Measurements from ENCODE around the gene MAG. TPM values are rescaled to one million over a fixed set of nuclear protein-coding genes. Genes with fewer than 3 reads are reported as not detected.

MAG gene, protein sequence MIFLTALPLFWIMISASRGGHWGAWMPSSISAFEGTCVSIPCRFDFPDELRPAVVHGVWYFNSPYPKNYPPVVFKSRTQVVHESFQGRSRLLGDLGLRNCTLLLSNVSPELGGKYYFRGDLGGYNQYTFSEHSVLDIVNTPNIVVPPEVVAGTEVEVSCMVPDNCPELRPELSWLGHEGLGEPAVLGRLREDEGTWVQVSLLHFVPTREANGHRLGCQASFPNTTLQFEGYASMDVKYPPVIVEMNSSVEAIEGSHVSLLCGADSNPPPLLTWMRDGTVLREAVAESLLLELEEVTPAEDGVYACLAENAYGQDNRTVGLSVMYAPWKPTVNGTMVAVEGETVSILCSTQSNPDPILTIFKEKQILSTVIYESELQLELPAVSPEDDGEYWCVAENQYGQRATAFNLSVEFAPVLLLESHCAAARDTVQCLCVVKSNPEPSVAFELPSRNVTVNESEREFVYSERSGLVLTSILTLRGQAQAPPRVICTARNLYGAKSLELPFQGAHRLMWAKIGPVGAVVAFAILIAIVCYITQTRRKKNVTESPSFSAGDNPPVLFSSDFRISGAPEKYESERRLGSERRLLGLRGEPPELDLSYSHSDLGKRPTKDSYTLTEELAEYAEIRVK
- total RNA-seq: 0.82 and 0.94 TPM in 2 replicates

DNA sequence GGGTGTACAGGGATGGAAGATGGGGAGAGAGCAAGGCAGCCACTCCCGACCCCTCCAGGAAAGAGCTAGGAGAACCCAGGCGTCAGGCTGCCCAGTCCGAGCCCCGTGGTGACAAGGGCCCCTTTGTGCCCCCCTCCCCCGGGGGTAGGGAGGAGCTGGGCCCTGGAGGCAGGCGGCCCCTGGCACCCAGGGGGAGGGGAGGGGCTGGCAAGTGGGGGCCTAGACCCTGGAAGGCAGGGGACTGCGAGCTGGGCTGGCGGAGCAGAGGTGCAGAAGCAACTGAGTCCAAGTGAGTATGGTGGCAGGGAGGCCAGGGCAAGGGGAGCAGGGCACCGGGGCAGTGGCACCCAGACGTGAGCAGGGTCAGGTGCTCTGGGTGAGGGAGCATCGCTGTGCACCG lies at the start of gene MAG:
Gene MAG, plus strand, starts transcription at position 246 of the 400 bp plus-strand sequence. CDS start 3,248 bp downstream, outside the sequence.

DNA sequence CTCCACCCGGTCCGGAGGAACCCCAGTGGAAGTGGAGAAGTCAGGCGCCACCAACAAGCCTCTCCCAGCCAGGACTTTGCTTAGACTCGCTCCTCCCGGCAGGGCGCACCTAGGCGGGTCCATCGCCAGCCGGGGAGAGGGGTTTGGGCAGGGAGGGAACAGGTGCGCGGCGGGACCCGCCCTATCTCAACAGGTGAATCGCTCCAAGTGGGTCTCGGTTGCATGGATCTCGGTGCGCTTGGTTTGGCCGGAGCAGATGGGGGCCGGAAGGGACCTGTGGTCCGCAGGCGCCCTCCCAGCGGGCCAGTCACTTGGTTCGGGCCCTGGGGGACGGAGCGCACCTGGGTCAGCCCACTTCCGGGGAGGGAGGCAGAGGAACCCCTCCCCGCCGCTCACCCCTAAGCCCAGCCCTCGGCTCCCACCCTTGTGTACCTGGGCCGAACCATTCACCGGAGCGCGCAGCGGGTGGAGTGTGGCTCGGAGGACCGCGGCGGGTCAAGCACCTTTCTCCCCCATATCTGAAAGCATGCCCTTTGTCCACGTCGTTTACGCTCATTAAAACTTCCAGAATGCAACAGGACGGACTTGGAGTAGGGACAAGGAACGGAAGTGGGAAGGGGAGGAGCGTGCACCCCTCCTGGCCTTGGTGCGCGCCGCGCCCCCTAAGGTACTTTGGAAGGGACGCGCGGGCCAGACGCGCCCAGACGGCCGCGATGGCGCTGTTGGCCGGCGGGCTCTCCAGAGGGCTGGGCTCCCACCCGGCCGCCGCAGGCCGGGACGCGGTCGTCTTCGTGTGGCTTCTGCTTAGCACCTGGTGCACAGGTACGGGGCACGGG lies 43.4 kb upstream of the MAG start, which contains the start of gene LSR:
Gene LSR, plus strand, starts transcription at position 693 of the 836 bp plus-strand sequence. Its CDS starts 21 bp downstream, at position 714.

DNA sequence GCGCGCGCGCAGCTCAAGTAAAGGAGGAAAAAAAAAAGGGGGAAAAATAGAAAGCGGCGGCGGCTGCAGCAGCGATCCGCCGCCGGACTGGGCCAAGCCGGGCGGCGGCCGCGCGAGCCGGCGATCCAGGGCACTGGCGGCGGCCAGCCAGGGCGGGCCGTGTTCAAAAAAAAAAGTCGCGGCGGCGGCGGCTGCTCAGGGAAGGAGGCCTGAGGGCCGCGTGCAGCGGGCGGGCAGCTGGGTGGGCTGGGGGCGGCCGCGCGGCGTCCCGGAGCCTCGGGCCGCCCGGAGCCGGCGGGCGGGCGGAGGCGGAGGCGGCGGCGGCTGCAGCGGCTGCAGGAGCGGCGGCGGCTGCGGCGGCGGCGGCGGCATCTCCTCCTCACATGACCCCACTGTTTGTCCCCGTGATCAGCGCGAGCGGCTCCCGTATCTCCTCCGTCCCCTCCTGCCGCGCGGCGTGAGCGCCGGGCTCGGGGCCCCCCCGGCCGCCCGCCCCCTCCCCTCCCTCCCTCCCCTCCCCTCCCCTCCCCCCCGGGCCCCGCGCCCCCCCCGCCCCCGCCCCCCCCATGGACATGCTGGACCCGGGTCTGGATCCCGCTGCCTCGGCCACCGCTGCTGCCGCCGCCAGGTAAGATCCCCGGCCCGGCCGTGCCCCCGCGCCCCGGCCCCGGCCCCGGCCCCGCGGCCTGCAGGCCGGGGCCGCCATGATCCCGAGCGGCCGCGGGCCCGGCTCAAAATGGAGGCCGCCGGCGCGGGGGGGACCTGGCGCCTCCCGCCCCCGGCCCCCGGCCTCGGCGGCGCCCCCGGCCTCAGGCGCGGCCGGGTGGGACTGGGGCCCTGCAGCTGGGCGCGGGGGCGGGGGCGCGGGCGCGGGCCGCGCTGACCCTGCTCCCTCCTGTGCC lies 23.2 kb upstream of the MAG start, which contains the start of gene USF2:
Gene USF2, plus strand, starts transcription at position 427 of the 902 bp plus-strand sequence. Its CDS starts 140 bp downstream, at position 567.

DNA sequence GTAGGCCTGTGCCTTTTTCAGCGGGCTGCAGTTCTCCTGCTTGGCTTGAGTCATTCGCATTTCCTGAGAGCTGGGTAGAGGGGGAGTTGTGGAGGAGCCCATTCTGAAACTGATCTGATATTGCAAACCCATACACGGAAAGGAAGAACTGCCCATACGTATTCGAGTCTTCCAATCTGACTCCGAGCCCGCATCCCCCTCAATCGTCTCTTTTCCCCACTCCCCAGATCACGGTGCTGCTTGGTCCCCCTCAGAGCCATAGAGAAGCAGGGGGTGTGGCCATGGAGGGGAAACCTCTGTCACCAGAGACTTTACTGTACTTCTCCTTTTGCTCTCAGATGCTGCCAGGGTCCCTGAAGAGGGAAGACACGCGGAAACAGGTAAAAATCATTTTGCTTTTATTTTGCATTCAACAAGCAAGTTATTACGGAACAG lies 36.9 kb downstream of the MAG start, which contains the start of gene CD22:
Gene CD22, plus strand, starts transcription at position 337 of the 435 bp plus-strand sequence. CDS start 2,854 bp downstream, outside the sequence.

DNA sequence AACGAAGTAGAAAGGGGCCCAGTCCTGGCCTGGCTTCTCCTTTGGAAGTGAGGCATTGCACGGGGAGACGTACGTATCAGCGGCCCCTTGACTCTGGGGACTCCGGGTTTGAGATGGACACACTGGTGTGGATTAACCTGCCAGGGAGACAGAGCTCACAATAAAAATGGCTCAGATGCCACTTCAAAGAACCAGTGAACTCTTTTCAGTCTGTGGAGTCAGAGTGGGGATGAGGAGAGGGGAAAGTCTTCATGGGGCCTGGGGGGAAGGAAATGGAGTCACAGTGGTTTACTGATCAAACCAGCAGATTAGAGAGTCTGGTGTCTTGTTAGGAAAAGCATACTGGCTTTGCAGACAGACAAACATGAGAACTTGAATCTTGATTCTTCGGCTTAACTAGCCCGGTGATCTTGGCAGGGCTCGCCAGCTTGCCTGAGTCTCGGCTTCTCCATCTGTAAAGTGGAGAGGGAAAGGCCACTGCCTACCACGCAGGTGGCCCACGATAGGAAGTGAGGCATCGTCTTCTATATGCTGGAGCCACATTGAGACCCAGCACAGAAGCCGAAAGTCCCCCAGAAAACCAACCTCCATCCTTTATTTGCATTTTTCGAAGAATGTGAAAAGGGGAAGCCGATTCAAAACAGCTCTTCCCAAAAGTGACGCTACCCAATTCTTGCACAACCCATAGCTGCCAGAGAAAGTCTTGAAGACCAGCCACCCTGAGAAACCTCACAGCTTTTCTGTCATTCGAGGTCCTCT lies 55.4 kb downstream of the MAG start, which contains the start of gene FFAR1:
Gene FFAR1, plus strand, starts transcription at position 732 of the 759 bp plus-strand sequence. CDS start 3,650 bp downstream, outside the sequence.

DNA sequence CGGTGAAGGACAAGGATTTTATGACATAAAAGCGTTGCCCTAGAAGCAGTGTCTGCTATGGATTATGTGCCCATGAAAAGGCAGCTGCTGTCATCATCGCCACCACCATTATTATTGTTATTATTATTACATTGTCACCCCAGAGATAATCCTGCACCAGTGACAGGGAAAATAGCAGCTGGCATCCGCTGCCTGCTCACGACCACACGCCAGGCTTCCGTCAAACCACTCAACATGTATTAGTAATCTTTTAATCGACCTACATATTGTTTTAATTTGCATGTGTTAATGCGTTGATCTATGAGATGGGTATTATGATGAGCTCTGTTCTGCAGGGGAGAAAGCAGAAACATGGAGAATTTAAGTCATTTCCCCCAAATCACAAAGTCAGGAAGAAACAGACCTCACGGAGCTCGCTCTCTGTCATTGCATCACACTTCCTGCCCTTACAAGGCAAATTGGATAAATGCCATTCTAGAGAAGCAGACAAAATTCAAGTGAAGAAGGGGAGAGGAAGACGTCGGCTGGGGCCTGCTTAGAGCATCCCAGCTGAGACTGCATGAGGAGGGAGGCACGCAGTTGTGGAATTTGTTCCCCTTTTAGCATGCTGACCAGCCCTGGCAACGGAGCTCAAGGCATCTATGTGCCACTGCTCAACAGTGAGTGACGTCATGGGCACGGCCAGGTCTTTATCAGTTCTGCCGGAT lies 66.1 kb downstream of the MAG start, which contains the start of gene FFAR3:
Gene FFAR3, plus strand, starts transcription at position 594 of the 707 bp plus-strand sequence. CDS start 431 bp downstream, outside the sequence.

Other genes starting within 250 kb of the MAG start
- not detected in 2 replicates for gene FXYD3, start 176.3 kb upstream of the MAG start, total RNA-seq
- gene LGI4, start 157.1 kb upstream of the MAG start, total RNA-seq: 0.23 and 0.26 TPM in 2 replicates
- 8.5 and 18.8 TPM in 2 replicates for gene FXYD1, start 153.3 kb upstream of the MAG start, total RNA-seq
- gene FXYD7, start 148.9 kb upstream of the MAG start, total RNA-seq: not detected in 2 replicates
- 118 and 128 TPM in 2 replicates for gene FXYD5, start 137.4 kb upstream of the MAG start, total RNA-seq
- gene FAM187B, start 63.4 kb upstream of the MAG start, total RNA-seq: not detected in 2 replicates
- gene LSR, start 43.2 kb upstream of the MAG start, total RNA-seq: 2.0 TPM in 1 of 2 replicates, not detected in the other
- gene USF2, start 23.2 kb upstream of the MAG start, total RNA-seq: 67.1 and 76.7 TPM in 2 replicates
- gene HAMP, start 9.6 kb upstream of the MAG start, total RNA-seq: not detected in 2 replicates
- 0.26 TPM in 1 of 2 replicates, not detected in the other for gene CD22, start 37.0 kb downstream of the MAG start, total RNA-seq
- gene FFAR1, start 55.7 kb downstream of the MAG start, total RNA-seq: not detected in 2 replicates
- gene FFAR3, start 66.3 kb downstream of the MAG start, total RNA-seq: 0.12 and 0.26 TPM in 2 replicates
- gene GPR42, start 78.9 kb downstream of the MAG start, total RNA-seq: not detected in 2 replicates
- not detected in 2 replicates for gene FFAR2, start 156.1 kb downstream of the MAG start, total RNA-seq
- gene KRTDAP, start 198.3 kb downstream of the MAG start, total RNA-seq: not detected in 2 replicates
- 22.8 and 37.0 TPM in 2 replicates for gene DMKN, start 221.5 kb downstream of the MAG start, total RNA-seq
- 0.82 and 11.0 TPM in 2 replicates for gene SBSN, start 236.2 kb downstream of the MAG start, total RNA-seq
- gene GAPDHS, start 241.3 kb downstream of the MAG start, total RNA-seq: not detected in 2 replicates